A549 (cell line): ENCODE data around the gene ARMH3. TPM values are rescaled to one million over a fixed set of nuclear protein-coding genes. Genes with fewer than 3 reads are reported as not detected.

ENCODE experiments used
- ATAC-seq, 2 experiments: fragments of 200-7000 bp in 1 of 2; fragments of >200 bp in 1 of 2; cut with Nextera tagmentation in 1 of 2; cut with Tn5 transposase in 1 of 2; 3 replicates each; pipeline versions ENCODE4 v1.8.0 to v1.9.1; 2018 to 2020; ENCODE audit warnings: mild to moderate bottlenecking in 1 of 2, moderate library complexity in 1 of 2
- CTCF ChIA-PET: fragments of 300-600 bp; sonication (Branson Sonifier 250); formaldehyde crosslinking; extraction: SDS; loops from one replicate; lab custom pipeline; 2021; ENCODE audit warnings: antibody characterized with exemption, inconsistent platforms; lab: Yijun Ruan, JAX
- POLR2A ChIA-PET: fragments of 350-600 bp; formaldehyde crosslinking; extraction: SDS; loops from one replicate; lab custom pipeline; 2021; ENCODE audit warnings: antibody characterized with exemption, inconsistent platforms; lab: Yijun Ruan, JAX
- DNase-seq, 2 experiments: peaks; one replicate each; pipeline versions ENCODE4 v3.0.0 to v3.0.0-alpha.2; 2011 to 2016; ENCODE audit warnings: low read depth in 1 of 2, low spot score in 1 of 2
- FAIRE-seq: peaks from 2 replicates; lab custom pipeline; 2011; peaks lifted over from hg19 to GRCh38; lab: Jason Lieb, UNC
- H3K27ac ChIP-seq, 2 experiments: fragments of >200 bp; sonication (Bioruptor Twin); formaldehyde crosslinking; 3 replicates each; pipeline ENCODE4 v1.5.1; 2016 to 2017
- H3K4me1 ChIP-seq: fragments of >200 bp; sonication (Bioruptor Twin); formaldehyde crosslinking; 3 replicates; pipeline ENCODE4 v1.6.1; 2016
- H3K4me2 ChIP-seq: fragments of >200 bp; sonication (Bioruptor Twin); formaldehyde crosslinking; 3 replicates; pipeline ENCODE4 v1.6.1; 2016
- H3K4me3 ChIP-seq: fragments of >200 bp; sonication (Bioruptor Twin); formaldehyde crosslinking; 3 replicates; pipeline ENCODE4 v1.5.1; 2016
- H3K9me3 ChIP-seq: fragments of >200 bp; sonication (Bioruptor Twin); formaldehyde crosslinking; 3 replicates; pipeline ENCODE4 v1.6.1; 2016
- CBX8 ChIP-seq: fragments of 200-600 bp; sonication (generic); IDR thresholded peaks from 2 replicates; pipeline ENCODE4 v1.6.1; 2016
- EHF ChIP-seq: fragments of 250-450 bp; sonication (Bioruptor Pico); IDR thresholded peaks from 2 replicates; pipeline ENCODE4 v1.5.0; 2020; ENCODE audit warnings: mild to moderate bottlenecking
- EP300 ChIP-seq, 2 experiments: fragments of >200 bp; sonication (Bioruptor Twin); formaldehyde crosslinking; IDR thresholded peaks; 2 replicates in 1 of 2; 3 replicates in 1 of 2; pipeline ENCODE4 v1.6.1; 2016 to 2017
- FOSB ChIP-seq: fragments of 250-450 bp; sonication (Bioruptor Pico); IDR thresholded peaks from 2 replicates; pipeline ENCODE4 v1.5.0; 2020; ENCODE audit warnings: mild to moderate bottlenecking, moderate library complexity
- HEYL ChIP-seq: fragments of 250-450 bp; sonication (Bioruptor Pico); IDR thresholded peaks from 2 replicates; pipeline ENCODE4 v1.8.0; 2021; ENCODE audit warnings: mild to moderate bottlenecking, moderate library complexity
- HMGXB4 ChIP-seq: fragments of 250-450 bp; sonication (Bioruptor Pico); IDR thresholded peaks from 2 replicates; pipeline ENCODE4 v1.5.0; 2021; ENCODE audit warnings: mild to moderate bottlenecking, moderate library complexity, borderline replicate concordance
- HOXA7 ChIP-seq: fragments of 250-450 bp; sonication (Bioruptor Pico); IDR thresholded peaks from 2 replicates; pipeline ENCODE4 v1.5.0; 2020; ENCODE audit warnings: mild to moderate bottlenecking, moderate library complexity
- HOXB5 ChIP-seq: fragments of 250-450 bp; sonication (Bioruptor Pico); IDR thresholded peaks from 2 replicates; pipeline ENCODE4 v1.5.0; 2020; ENCODE audit warnings: mild to moderate bottlenecking, moderate library complexity
- MAZ ChIP-seq: fragments of 150-350 bp; IDR thresholded peaks from 2 replicates; pipeline ENCODE4 v1.6.1; 2014; ENCODE audit warnings: antibody characterized with exemption, low read depth, low read length, borderline replicate concordance
- MYC ChIP-seq: IDR thresholded peaks from 2 replicates; pipeline ENCODE4 v1.6.1; 2012; ENCODE audit warnings: mild to moderate bottlenecking, inconsistent platforms, low read length, improper control_type of control experiment, borderline replicate concordance
- NFE2L2 ChIP-seq: fragments of 150-350 bp; conservative IDR thresholded peaks from 2 replicates; pipeline ENCODE4 v1.6.1; 2014; ENCODE audit warnings: low read length
- NR3C1 ChIP-seq: fragments of >200 bp; sonication (Bioruptor Twin); formaldehyde crosslinking; IDR thresholded peaks from 3 replicates; pipeline ENCODE4 v1.6.1; 2017
- PHF8 ChIP-seq: fragments of 200-600 bp; sonication (generic); IDR thresholded peaks from 2 replicates; pipeline ENCODE4 v1.6.1; 2016; ENCODE audit warnings: low read depth, mild to moderate bottlenecking, antibody characterized with exemption, moderate library complexity, borderline replicate concordance
- POLR2A ChIP-seq: IDR thresholded peaks from 2 replicates; pipeline ENCODE4 v1.6.1; 2012; ENCODE audit warnings: mild to moderate bottlenecking, low read length
- RAD21 ChIP-seq, 2 experiments: fragments of >200 bp in 1 of 2; sonication (Bioruptor Twin) in 1 of 2; formaldehyde crosslinking in 1 of 2; IDR thresholded peaks in 1 of 2; conservative IDR thresholded peaks in 1 of 2; 2 replicates in 1 of 2; 3 replicates in 1 of 2; pipeline ENCODE4 v1.6.1; 2012 to 2018; ENCODE audit warnings: inconsistent platforms in 1 of 2
- RCOR1 ChIP-seq: fragments of 150-350 bp; IDR thresholded peaks from 2 replicates; pipeline ENCODE4 v1.6.1; 2014; ENCODE audit warnings: antibody characterized with exemption, low read length, low read depth
- REST ChIP-seq: fragments of 200-600 bp; sonication (generic); IDR thresholded peaks from 2 replicates; pipeline ENCODE4 v1.6.1; 2016; ENCODE audit warnings: antibody characterized with exemption, mild to moderate bottlenecking, moderate library complexity
- RFX5 ChIP-seq: fragments of 450-650 bp; IDR thresholded peaks from 2 replicates; pipeline ENCODE4 v1.7.1; 2014; ENCODE audit warnings: antibody characterized with exemption, mild to moderate bottlenecking, moderate library complexity
- SREBF2 ChIP-seq: fragments of 450-650 bp; IDR thresholded peaks from 2 replicates; pipeline ENCODE4 v1.6.1; 2014; ENCODE audit warnings: mild to moderate bottlenecking, moderate library complexity
- TFCP2L1 ChIP-seq: fragments of 250-450 bp; sonication (Bioruptor Pico); IDR thresholded peaks from 2 replicates; pipeline ENCODE4 v1.5.0; 2021; ENCODE audit warnings: mild to moderate bottlenecking
- WGBS: methylation state at CpG from one replicate; pipeline ENCODE4 v1.1.6; 2017; ENCODE audit errors: missing lambda C conversion rate; 5-methylcytosine and 5-hydroxymethylcytosine counted together
- polyA plus RNA-seq, 4 experiments: library from polyadenylated mRNA; depleted of rRNA in 3 of 4; stranded (reverse); fragments of >200 nt; fragmentation: RNase III in 1 of 4; extraction: RNeasy Plus Mini Kit Qiagen cat#74134 plus additional on column Dnase treatment in 1 of 4; gene quantifications; 2 replicates in 3 of 4; 3 replicates in 1 of 4; pipeline ENCODE4 v1.2.3, GENCODE V29; 2011 to 2017
- TF ChIP-seq, protein P1 (sequence below): IDR thresholded peaks from 2 replicates; pipeline ENCODE4 v1.6.1; 2012; ENCODE audit warnings: low read depth, borderline replicate concordance
- TF ChIP-seq, protein P2 (sequence below): fragments of >200 bp; sonication (Bioruptor Twin); formaldehyde crosslinking; IDR thresholded peaks from 2 replicates; pipeline ENCODE4 v1.6.1; 2016

ARMH3 gene
- polyA plus RNA-seq, 2 of the 4 experiments (the other 2 are of a cell fraction), result 12.7 to 17.3 TPM

DNA sequence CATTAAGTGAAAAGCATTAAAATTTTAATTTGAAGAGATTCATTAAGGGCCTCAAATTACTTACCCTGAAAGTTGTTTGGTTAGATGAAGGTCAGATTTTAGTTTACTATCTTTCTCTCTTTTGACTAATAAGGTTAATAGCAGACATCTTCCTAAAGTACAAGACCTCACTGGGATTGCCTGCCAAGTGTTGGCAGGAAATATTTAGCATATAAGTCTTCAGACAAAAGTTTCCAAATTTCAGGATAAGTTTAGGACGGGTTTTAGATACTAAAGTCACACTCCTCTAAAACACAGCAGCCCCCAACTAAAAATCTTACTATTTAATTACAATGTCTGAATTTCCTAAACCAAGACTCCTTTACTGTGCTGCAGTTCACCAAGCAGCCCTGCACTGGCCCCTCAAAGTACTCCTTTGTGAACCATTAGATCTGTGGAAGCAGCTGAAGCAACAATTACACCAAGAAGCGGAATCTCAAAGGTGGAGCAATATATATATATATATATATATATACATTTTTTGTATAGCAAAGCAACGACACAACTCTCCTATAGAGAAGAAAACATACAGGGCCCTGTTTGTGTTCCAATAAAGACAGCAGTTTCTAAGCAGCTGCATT, 121.2 kb downstream of the ARMH3 start:
- TF ChIP-seq POLR2A, result no peak
- TF ChIP-seq MAZ, result no peak
- no peak for TF ChIP-seq HOXA7 (CRISPR knock-in tag)
- no peak for TF ChIP-seq PHF8
- no peak for TF ChIP-seq HOXB5 (CRISPR knock-in tag)
- TF ChIP-seq NR3C1, result no peak
- TF ChIP-seq REST, result no peak
- TF ChIP-seq HEYL, result no peak
- TF ChIP-seq HMGXB4 (CRISPR knock-in tag), result no peak
- TF ChIP-seq FOSB, result no peak
- TF ChIP-seq RCOR1, result no peak
- no peak for TF ChIP-seq MYC
- TF ChIP-seq EP300 (IDR thresholded peaks at IDR 0.05), result no peak
- TF ChIP-seq, protein P1, sequence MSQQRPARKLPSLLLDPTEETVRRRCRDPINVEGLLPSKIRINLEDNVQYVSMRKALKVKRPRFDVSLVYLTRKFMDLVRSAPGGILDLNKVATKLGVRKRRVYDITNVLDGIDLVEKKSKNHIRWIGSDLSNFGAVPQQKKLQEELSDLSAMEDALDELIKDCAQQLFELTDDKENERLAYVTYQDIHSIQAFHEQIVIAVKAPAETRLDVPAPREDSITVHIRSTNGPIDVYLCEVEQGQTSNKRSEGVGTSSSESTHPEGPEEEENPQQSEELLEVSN, result no peak
- Histone ChIP-seq H3K4me3 (no peak overlapping the region), H3K27ac (no peak overlapping the region), H3K4me2 (no peak overlapping the region), H3K9me3 (no peaks in the 10 kb centered on the region), H3K4me1 (peaks cover 39% of the 10 kb centered on the region)
- FAIRE-seq (no peak), DNase-seq (no peak), ATAC-seq (no peak)
- ChIA-PET CTCF (interaction anchor here (0.9 to 1.5 kb wide), 6 partner anchors 9 to 138 kb away, joined by 3 to 4 read pairs (median 3); no protein-coding TSS in a partner anchor), POLR2A (no interaction called here)
- WGBS, result 74% methylated on average over 3 of the region's 3 CpGs

DNA sequence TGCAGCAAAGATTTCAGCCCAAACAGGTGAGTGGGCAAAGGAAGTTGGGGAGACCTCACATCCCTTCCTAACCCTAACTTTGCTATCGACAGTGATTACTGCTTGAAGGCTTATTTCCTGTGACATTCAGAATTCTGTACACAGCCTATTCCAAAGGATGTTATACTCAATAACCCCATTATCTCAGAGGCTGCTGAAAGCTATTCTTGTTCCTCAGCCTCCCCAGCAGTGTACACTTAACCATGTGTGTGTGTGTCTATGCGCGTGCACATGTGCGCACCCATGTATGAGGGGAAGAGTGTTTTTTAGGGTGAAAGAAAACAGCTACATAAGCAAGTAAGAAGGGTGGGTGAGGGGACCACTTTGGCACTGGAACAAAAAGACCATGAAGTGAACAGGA, 122.0 kb downstream of the ARMH3 start:
- POLR2A ChIA-PET, result no interaction called here
- TF ChIP-seq TFCP2L1, result no peak
- TF ChIP-seq REST, result no peak
- TF ChIP-seq HOXB5 (CRISPR knock-in tag), result no peak
- TF ChIP-seq RFX5, result no peak
- TF ChIP-seq EHF (CRISPR knock-in tag), result no peak
- no peak for TF ChIP-seq SREBF2
- TF ChIP-seq RAD21 (conservative IDR thresholded peaks at IDR 0.05 in 1 of 2, IDR thresholded peaks at IDR 0.05 in 1 of 2), result no peak
- no peak for TF ChIP-seq NFE2L2
- no peak for TF ChIP-seq CBX8
- TF ChIP-seq, protein P2, sequence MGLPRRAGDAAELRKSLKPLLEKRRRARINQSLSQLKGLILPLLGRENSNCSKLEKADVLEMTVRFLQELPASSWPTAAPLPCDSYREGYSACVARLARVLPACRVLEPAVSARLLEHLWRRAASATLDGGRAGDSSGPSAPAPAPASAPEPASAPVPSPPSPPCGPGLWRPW, result no peak
- TF ChIP-seq, all 56 proteins: peak for 0
- H3K9me3 ChIP-seq, result no peaks in the 10 kb centered on the region
- H3K27ac ChIP-seq, result no peak overlapping the region
- no peak for FAIRE-seq
- 98% methylated on average over 4 of the region's 4 CpGs for WGBS
- CTCF ChIA-PET, result interaction anchor here (1.0 to 1.4 kb wide), 7 partner anchors 24 to 920 kb away, joined by 3 to 5 read pairs (median 3); no protein-coding TSS in a partner anchor
- no peak overlapping the region for H3K4me2 ChIP-seq
- no peak for ATAC-seq
- H3K4me1 ChIP-seq, result peaks cover 30% of the 10 kb centered on the region
- no peak overlapping the region for H3K4me3 ChIP-seq
- DNase-seq, result no peak
